H1 (cell line): ENCODE results near the gene CFAP100. TPM values are rescaled to one million over a fixed set of nuclear protein-coding genes. Genes with fewer than 3 reads are reported as not detected.

Experiments
- CTCF ChIA-PET: fragments of 300-600 bp; sonication (Branson Sonifier 250); formaldehyde crosslinking; loops from one replicate; lab custom pipeline; 2021; ENCODE audit not compliant: partially characterized antibody; lab: Charles Lee
- POLR2A ChIA-PET: fragments of 300-600 bp; sonication (Branson Sonifier 250); formaldehyde crosslinking; loops from one replicate; lab custom pipeline; 2021; ENCODE audit warnings: inconsistent platforms; ENCODE audit not compliant: partially characterized antibody; lab: Charles Lee
- DNase-seq, 2 experiments: peaks; one replicate each; pipeline versions ENCODE4 v3.0.0 to v3.0.0-alpha.2; 2010 to 2022; ENCODE audit warnings: low spot score in 2 of 2, low read depth in 1 of 2, mixed read lengths in 1 of 2
- FAIRE-seq: peaks from 2 replicates; lab custom pipeline; 2011; peaks lifted over from hg19 to GRCh38; lab: Jason Lieb, UNC
- H2AFZ ChIP-seq: 2 replicates; pipeline ENCODE4 v1.8.1; 2012; ENCODE audit warnings: low read length, inconsistent platforms
- H2AK5ac ChIP-seq: 2 replicates; pipeline ENCODE4 v1.6.1; 2013; ENCODE audit warnings: low read depth, low read length
- H2BK120ac ChIP-seq: replicated peaks from 2 replicates; pipeline ENCODE3; 2013; ENCODE audit warnings: low read depth, low read length, inconsistent platforms
- H2BK12ac ChIP-seq: 2 replicates; pipeline ENCODE4 v1.6.1; 2013; ENCODE audit warnings: low read depth, low read length
- H2BK15ac ChIP-seq: 2 replicates; pipeline ENCODE4 v1.6.1; 2013; ENCODE audit warnings: low read length
- H2BK20ac ChIP-seq: 2 replicates; pipeline ENCODE4 v1.6.1; 2013; ENCODE audit warnings: low read length
- H2BK5ac ChIP-seq: 2 replicates; pipeline ENCODE4 v1.6.1; 2013; ENCODE audit warnings: low read depth, low read length
- H3K14ac ChIP-seq: 2 replicates; pipeline ENCODE4 v1.6.1; 2013; ENCODE audit warnings: inconsistent platforms; ENCODE audit not compliant: insufficient read length
- H3K18ac ChIP-seq: 2 replicates; pipeline ENCODE4 v1.6.1; 2013; ENCODE audit warnings: low read length; ENCODE audit errors: extremely low read depth
- H3K23ac ChIP-seq: 2 replicates; pipeline ENCODE4 v1.6.1; 2013; ENCODE audit warnings: inconsistent platforms; ENCODE audit not compliant: insufficient read length
- H3K23me2 ChIP-seq: 2 replicates; pipeline ENCODE4 v1.6.1; 2013; ENCODE audit warnings: low read depth, low read length
- H3K27ac ChIP-seq: 2 replicates; pipeline ENCODE4 v1.6.1; 2011; ENCODE audit warnings: low read depth, low read length, inconsistent platforms
- H3K27me3 ChIP-seq, 4 experiments: replicated peaks in 1 of 4; 1 replicate in 1 of 4; 2 replicates in 3 of 4; pipeline versions ENCODE4 v1.6.1 to v1.8.1; 2011 to 2013; ENCODE audit warnings: low read length in 3 of 4, mild to moderate bottlenecking in 3 of 4, inconsistent platforms in 2 of 4, mixed read lengths in 2 of 4, moderate library complexity in 1 of 4; ENCODE audit not compliant: control insufficient read depth in 3 of 4, insufficient read depth in 3 of 4; ENCODE audit errors: extremely low read depth in 1 of 4
- H3K36me3 ChIP-seq, 4 experiments: 2 replicates each; pipeline versions ENCODE4 v1.6.1 to v1.8.1; 2011 to 2013; ENCODE audit warnings: mild to moderate bottlenecking in 4 of 4, low read length in 3 of 4, moderate library complexity in 2 of 4, control low read depth in 1 of 4, inconsistent platforms in 1 of 4; ENCODE audit not compliant: insufficient read depth in 4 of 4, control insufficient read depth in 2 of 4
- H3K4ac ChIP-seq: replicated peaks from 2 replicates; pipeline ENCODE3; 2013; ENCODE audit warnings: low read length, low read depth, mixed read lengths, inconsistent platforms; ENCODE audit not compliant: insufficient read length
- H3K4me1 ChIP-seq, 4 experiments: replicated peaks in 1 of 4; 1 replicate in 1 of 4; 2 replicates in 3 of 4; pipeline versions ENCODE4 v1.6.1 to v1.8.1; 2011 to 2013; ENCODE audit warnings: low read length in 3 of 4, inconsistent platforms in 2 of 4, mixed read lengths in 1 of 4; ENCODE audit not compliant: insufficient read depth in 4 of 4, control insufficient read depth in 3 of 4
- H3K4me2 ChIP-seq, 2 experiments: 2 replicates each; pipeline versions ENCODE4 v1.6.1 to v1.8.1; 2011 to 2013; ENCODE audit warnings: low read depth in 2 of 2, low read length in 2 of 2, control low read depth in 1 of 2, inconsistent platforms in 1 of 2, mild to moderate bottlenecking in 1 of 2; ENCODE audit not compliant: insufficient read depth in 1 of 2
- H3K4me3 ChIP-seq, 4 experiments: fragments of 200-600, 300-600 bp in 1 of 4; sonication (generic), shearing (Covaris generic), sonication (Bioruptor Twin) in 1 of 4; 2 replicates each; pipeline versions ENCODE4 v1.5.1 to v1.8.1; 2011 to 2016; ENCODE audit warnings: low read length in 4 of 4, low read depth in 3 of 4, control low read depth in 2 of 4, inconsistent platforms in 2 of 4, mild to moderate bottlenecking in 2 of 4, mixed read lengths in 1 of 4, moderate library complexity in 1 of 4; ENCODE audit not compliant: insufficient read depth in 2 of 4; ENCODE audit errors: extremely low read depth in 1 of 4
- H3K56ac ChIP-seq: replicated peaks from 2 replicates; pipeline ENCODE3; 2013; ENCODE audit warnings: low read depth, mild to moderate bottlenecking, mixed read lengths, low read length, inconsistent platforms; ENCODE audit not compliant: insufficient read length
- H3K79me1 ChIP-seq: 2 replicates; pipeline ENCODE4 v1.6.1; 2013; ENCODE audit warnings: low read depth, low read length, control low read depth
- H3K79me2 ChIP-seq, 2 experiments: 2 replicates each; pipeline versions ENCODE4 v1.6.1 to v1.8.1; 2012 to 2013; ENCODE audit warnings: low read length in 2 of 2, mild to moderate bottlenecking in 2 of 2, inconsistent platforms in 1 of 2; ENCODE audit not compliant: insufficient read depth in 2 of 2, control insufficient read depth in 1 of 2
- H3K9ac ChIP-seq, 4 experiments: replicated peaks in 1 of 4; 1 replicate in 1 of 4; 2 replicates in 3 of 4; pipeline versions ENCODE4 v1.6.1 to v1.8.1; 2011 to 2013; ENCODE audit warnings: low read depth in 3 of 4, low read length in 3 of 4, control low read depth in 2 of 4, mild to moderate bottlenecking in 2 of 4, moderate library complexity in 2 of 4, inconsistent platforms in 1 of 4; ENCODE audit errors: extremely low read depth in 1 of 4
- H3K9me3 ChIP-seq, 2 experiments: 2 replicates each; pipeline versions ENCODE4 v1.6.1 to v1.8.1; 2012 to 2013; ENCODE audit warnings: mild to moderate bottlenecking in 2 of 2, moderate library complexity in 2 of 2, control low read depth in 1 of 2, inconsistent platforms in 1 of 2, low read depth in 1 of 2, low read length in 1 of 2, mixed read lengths in 1 of 2; ENCODE audit not compliant: insufficient read depth in 2 of 2
- H4K20me1 ChIP-seq, 2 experiments: replicated peaks in 1 of 2; 2 replicates each; pipeline versions ENCODE3 to v1.8.1; 2011 to 2013; ENCODE audit warnings: inconsistent platforms in 2 of 2, low read length in 2 of 2, mild to moderate bottlenecking in 1 of 2; ENCODE audit not compliant: insufficient read depth in 2 of 2, control insufficient read depth in 1 of 2
- H4K5ac ChIP-seq: 2 replicates; pipeline ENCODE4 v1.6.1; 2013; ENCODE audit warnings: low read length, low read depth, mixed read lengths, inconsistent platforms; ENCODE audit not compliant: insufficient read length
- H4K8ac ChIP-seq: 2 replicates; pipeline ENCODE4 v1.8.0; 2013; ENCODE audit warnings: mild to moderate bottlenecking, moderate library complexity, low read length, inconsistent platforms; ENCODE audit not compliant: insufficient read depth; ENCODE audit errors: extremely low read depth
- H4K91ac ChIP-seq: replicated peaks from 2 replicates; pipeline ENCODE3; 2013; ENCODE audit warnings: low read length, mixed read lengths, inconsistent platforms; ENCODE audit not compliant: insufficient read length
- BACH1 ChIP-seq: IDR thresholded peaks from 2 replicates; pipeline ENCODE4 v1.6.1; 2012; ENCODE audit warnings: low read length, improper control_type of control experiment
- CEBPB ChIP-seq: IDR thresholded peaks from 2 replicates; pipeline ENCODE4 v1.6.1; 2012; ENCODE audit warnings: low read depth, low read length
- FOSL1 ChIP-seq: IDR thresholded peaks from 2 replicates; pipeline ENCODE4 v1.6.1; 2011; ENCODE audit warnings: mild to moderate bottlenecking, low read depth, low read length, moderate library complexity; ENCODE audit not compliant: insufficient read depth
- GTF2F1 ChIP-seq: IDR thresholded peaks from 2 replicates; pipeline ENCODE4 v1.6.1; 2012; ENCODE audit warnings: low read depth, low read length, improper control_type of control experiment, borderline replicate concordance
- HDAC6 ChIP-seq: IDR thresholded peaks from one replicate; pipeline ENCODE4 v1.7.1; 2012; ENCODE audit warnings: low read depth, mild to moderate bottlenecking, inconsistent platforms, low read length, moderate library complexity
- JUND ChIP-seq: IDR thresholded peaks from 2 replicates; pipeline ENCODE4 v1.6.1; 2011; ENCODE audit warnings: mild to moderate bottlenecking, improper control_type of control experiment, low read length
- POLR2AphosphoS5 ChIP-seq: IDR thresholded peaks from 2 replicates; pipeline ENCODE4 v1.6.1; 2011; ENCODE audit warnings: low read depth, low read length
- SAP30 ChIP-seq: fragments of 300-600 bp; sonication (generic); IDR thresholded peaks from 2 replicates; pipeline ENCODE4 v1.7.1; 2012; ENCODE audit warnings: low read length, moderate library complexity, mild to moderate bottlenecking, inconsistent platforms; ENCODE audit not compliant: insufficient read depth, insufficient replicate concordance
- SIN3A ChIP-seq, 2 experiments: IDR thresholded peaks in 1 of 2; conservative IDR thresholded peaks in 1 of 2; 2 replicates each; pipeline ENCODE4 v1.6.1; 2011 to 2012; ENCODE audit warnings: low read length in 2 of 2, improper control_type of control experiment in 1 of 2, low read depth in 1 of 2, mild to moderate bottlenecking in 1 of 2
- WGBS, 2 experiments: shearing (Covaris generic) in 1 of 2; methylation state at CpG; one replicate each; pipeline versions ENCODE4 v1.1.6 to v1.1.7; 2013 to 2015; ENCODE audit warnings: low lambda C conversion rate in 2 of 2, mixed read lengths in 2 of 2, inconsistent platforms in 1 of 2, low coverage in 1 of 2, missing lambda C conversion rate in 1 of 2; ENCODE audit not compliant: insufficient replicate concordance in 2 of 2, insufficient coverage in 1 of 2, insufficient read length in 1 of 2; ENCODE audit errors: extremely low coverage in 1 of 2, missing lambda C conversion rate in 1 of 2; 5-methylcytosine and 5-hydroxymethylcytosine counted together
- polyA plus RNA-seq, 7 experiments: library from polyadenylated mRNA; depleted of rRNA in 3 of 7; stranded (reverse) in 5 of 7; unstranded in 2 of 7; fragments of >200 nt in 5 of 7; fragments of 200-250 nt in 2 of 7; gene quantifications; 1 replicate in 5 of 7; 2 replicates in 1 of 7; 4 replicates in 1 of 7; pipeline versions ENCODE4 v1.2.1 to v1.2.3, GENCODE V29; 2011 to 2013; ENCODE audit warnings: missing spikeins in 2 of 7, mixed read lengths in 2 of 7
- total RNA-seq: library from RNA; stranded (reverse); fragmentation: NEBNext Ultra II Directional; extraction: Animal tissue kit (Norgen Biotek cat#: 25700); gene quantifications from 2 replicates; pipeline ENCODE4 v1.2.1, GENCODE V29; 2021
- TF ChIP-seq, protein P1 (sequence below): IDR thresholded peaks from 2 replicates; pipeline ENCODE4 v1.6.1; 2012; ENCODE audit warnings: inconsistent platforms

The CFAP100 gene
- total and polyA plus RNA-seq, 2 of the 8 experiments (the other 6 are each of a cell fraction or from before 2014, with no cell fraction given), result 0.17 TPM; not detected in 1

DNA sequence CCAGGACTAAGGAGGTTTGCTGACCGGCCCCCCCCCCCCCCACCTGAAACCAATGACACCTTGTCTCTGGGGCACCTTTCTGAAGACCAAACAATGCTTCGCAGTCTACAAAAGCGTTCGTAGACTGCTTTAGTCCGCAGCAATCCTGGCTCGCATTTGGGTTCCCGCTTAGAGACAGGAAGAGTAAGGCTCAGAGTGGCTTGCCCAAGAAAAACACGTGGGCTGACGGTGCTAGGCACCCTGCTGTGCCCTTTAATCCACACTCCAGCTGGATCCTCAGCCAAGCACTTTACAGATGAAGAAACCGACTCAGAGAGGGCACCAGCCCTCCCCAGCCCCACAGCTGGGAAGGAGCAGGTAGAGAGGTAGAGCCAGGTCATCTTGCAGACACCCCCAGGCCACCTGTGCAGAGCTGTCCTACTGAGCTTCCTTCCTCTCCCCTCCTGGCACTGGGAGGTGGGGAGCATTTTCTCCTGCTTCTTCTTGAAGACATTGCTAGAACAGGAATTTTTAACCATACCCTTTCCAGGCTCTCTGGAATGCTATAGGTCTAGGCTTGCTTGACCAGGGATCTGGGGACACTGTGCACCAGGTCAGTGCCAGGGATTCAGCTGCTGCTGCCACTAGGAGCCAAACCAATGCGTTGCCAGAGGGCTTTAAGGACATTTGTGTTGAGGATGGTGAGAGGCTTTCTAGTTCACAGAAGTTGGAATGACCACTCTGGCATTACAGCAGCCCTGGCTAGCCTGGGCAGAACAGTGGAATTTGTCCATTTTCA, 36.5 kb upstream of the CFAP100 start:
- Histone ChIP-seq H3K9me3 (no peaks in the 10 kb centered on the region), H3K23ac (no peak overlapping the region), H2BK5ac (no peak overlapping the region; the same call in 1 of the 2 replicates), H3K4me2 (peak overlapping the region; percentile 93 to 96), H2AFZ (no peak overlapping the region), H3K14ac (no peak overlapping the region), H3K4me1 (peaks cover 6 to 29% (median 17%) of the 10 kb centered on the region in 4 experiments), H2AK5ac (peak overlapping the region; percentile 60; the same call in 1 of the 2 replicates), H2BK12ac (peak overlapping the region; percentile 62; the same call in 1 of the 2 replicates), H3K23me2 (peaks cover 17% of the 10 kb centered on the region), H3K18ac (peak overlapping the region; percentile 53), H4K5ac (no peak overlapping the region), H3K4me3 (peak overlapping the region; percentile 54 to 75 (median 66); a peak in 7 of 8 replicates), H3K27ac (no peak overlapping the region), H4K91ac (no peak overlapping the region), H3K9ac (peak overlapping the region in 1 of 4 experiments; percentile 52; a peak in 2 of 7 replicates), H2BK20ac (peak overlapping the region; percentile 61; the same call in 1 of the 2 replicates), H3K79me2 (peaks cover 0 to 16% of the 10 kb centered on the region in 2 experiments; a peak in 1 of 4 replicates), H2BK15ac (0 out of 2 replicates have a peak overlapping the region, but pooled peaks have one; percentile 66), H4K8ac (peak overlapping the region; percentile 63), H3K36me3 (no peaks in the 10 kb centered on the region), H3K27me3 (peaks cover 0 to 17% (median 8%) of the 10 kb centered on the region in 4 experiments; a peak in 6 of 7 replicates), H2BK120ac (peak overlapping the region; percentile 6), H3K4ac (peak overlapping the region; percentile 54), H3K79me1 (0 out of 2 replicates have a peak, but pooled peaks cover 3% of the 10 kb centered on the region), H4K20me1 (peaks cover 0 to 4% of the 10 kb centered on the region in 2 experiments), H3K56ac (no peak overlapping the region)
- CTCF ChIA-PET, result interaction anchor here (0.6 to 5.7 kb wide), 6 partner anchors 9 to 827 kb away, joined by 3 to 30 read pairs (median 6); no protein-coding TSS in a partner anchor
- DNase-seq, result peak in 1 of 2 experiments; percentile 75
- FAIRE-seq, result no peak
- POLR2A ChIA-PET, result interaction anchor here (0.7 to 1.9 kb wide), 8 partner anchors 8 to 258 kb away, joined by 3 to 8 read pairs (median 4); partner anchors contain the start of genes ALDH1L1 and ZXDC
- WGBS, 2 experiments, result 12% methylated on average over 11 of the region's 11 CpGs; no CpG with 5 or more reads in 1 of the 2 experiments
- TF ChIP-seq POLR2AphosphoS5 (no peak), GTF2F1 (no peak), BACH1 (no peak), SIN3A (conservative IDR thresholded peaks at IDR 0.05 in 1 of 2, IDR thresholded peaks at IDR 0.05 in 1 of 2; ENCODE audit: low read depth in 1 of 2, low read length in 2 of 2) (0 out of 4 replicates have a peak, but pooled peaks of 1 of the 2 experiments have one; percentile 32), FOSL1 (no peak), HDAC6 (no peak), CEBPB (no peak), SAP30 (peak; percentile 52), JUND (no peak)
- TF ChIP-seq, protein P1, sequence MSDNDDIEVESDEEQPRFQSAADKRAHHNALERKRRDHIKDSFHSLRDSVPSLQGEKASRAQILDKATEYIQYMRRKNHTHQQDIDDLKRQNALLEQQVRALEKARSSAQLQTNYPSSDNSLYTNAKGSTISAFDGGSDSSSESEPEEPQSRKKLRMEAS, result peak; percentile 96
